ENCODE results near the gene CCL21. TPM values are rescaled to one million over a fixed set of nuclear protein-coding genes. Genes with fewer than 3 reads are reported as not detected.

CCL21 gene
- total and polyA plus RNA-seq, 2 donors (not counting 1 experiment from before 2014, with no cell fraction given) = not detected

DNA sequence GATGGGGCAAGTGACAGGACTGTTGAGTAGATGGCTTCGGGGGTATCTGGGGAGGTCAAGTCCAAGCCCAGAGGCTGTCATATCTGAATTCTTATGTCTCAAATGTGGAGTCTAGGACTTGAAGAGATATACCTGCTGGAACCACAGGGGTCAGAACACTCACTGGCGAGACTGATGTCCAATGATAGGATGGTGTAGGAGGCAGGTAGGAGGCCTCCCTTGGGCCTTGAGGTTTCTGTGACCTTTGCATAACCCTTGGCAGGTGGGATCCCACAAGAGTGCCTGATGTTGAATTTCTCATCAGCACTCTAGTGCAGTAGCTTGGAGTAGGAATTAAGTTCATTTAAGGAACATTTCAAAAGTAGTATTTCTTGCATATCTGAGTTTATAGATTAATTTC lies 2.8 kb downstream of the CCL21 start:
- Histone ChIP-seq H3K9ac (ENCODE audit: insufficient read depth, low read length) (no peak overlapping the region), H3K27me3 (ENCODE audit: control insufficient read depth, insufficient read depth, low read length) (no peaks in the 10 kb centered on the region), H3K4me2 (ENCODE audit: extremely low read depth, insufficient read depth, low read length) (no peak overlapping the region), H3K9me3 (ENCODE audit: control insufficient read depth, insufficient read depth, low read depth, low read length) (no peaks in the 10 kb centered on the region), H4K20me1 (ENCODE audit: control insufficient read depth, extremely low read depth, insufficient read depth, low read length) (no peaks in the 10 kb centered on the region), H3K36me3 (ENCODE audit: control insufficient read depth, insufficient read depth, low read length) (no peaks in the 10 kb centered on the region), H3K4me3 (replicated peaks in 1 of 4; ENCODE audit: control extremely low read depth in 1 of 4, insufficient read depth in 1 of 4, low read depth in 3 of 4, low read length in 4 of 4) (no peak overlapping the region), H3K27ac (ENCODE audit: insufficient read depth, low read length) (no peak overlapping the region), H2AFZ (ENCODE audit: low read length) (no peak overlapping the region), H3K79me2 (ENCODE audit: control insufficient read depth, insufficient read depth, low read length) (no peaks in the 10 kb centered on the region), H3K4me1 (ENCODE audit: control insufficient read depth, extremely low read depth, insufficient read depth, low read length) (no peaks in the 10 kb centered on the region)
- no peak for DNase-seq (ENCODE audit: low read depth in 2 of 2)
- TF ChIP-seq CTCF (conservative IDR thresholded peaks at IDR 0.05 in 1 of 2, IDR thresholded peaks at IDR 0.05 in 1 of 2; ENCODE audit: low read depth in 1 of 2, low read length in 2 of 2) = no peak
- no peak for TF ChIP-seq EZH2 (IDR thresholded peaks at IDR 0.05; ENCODE audit: low read length, missing control alignments)

DNA sequence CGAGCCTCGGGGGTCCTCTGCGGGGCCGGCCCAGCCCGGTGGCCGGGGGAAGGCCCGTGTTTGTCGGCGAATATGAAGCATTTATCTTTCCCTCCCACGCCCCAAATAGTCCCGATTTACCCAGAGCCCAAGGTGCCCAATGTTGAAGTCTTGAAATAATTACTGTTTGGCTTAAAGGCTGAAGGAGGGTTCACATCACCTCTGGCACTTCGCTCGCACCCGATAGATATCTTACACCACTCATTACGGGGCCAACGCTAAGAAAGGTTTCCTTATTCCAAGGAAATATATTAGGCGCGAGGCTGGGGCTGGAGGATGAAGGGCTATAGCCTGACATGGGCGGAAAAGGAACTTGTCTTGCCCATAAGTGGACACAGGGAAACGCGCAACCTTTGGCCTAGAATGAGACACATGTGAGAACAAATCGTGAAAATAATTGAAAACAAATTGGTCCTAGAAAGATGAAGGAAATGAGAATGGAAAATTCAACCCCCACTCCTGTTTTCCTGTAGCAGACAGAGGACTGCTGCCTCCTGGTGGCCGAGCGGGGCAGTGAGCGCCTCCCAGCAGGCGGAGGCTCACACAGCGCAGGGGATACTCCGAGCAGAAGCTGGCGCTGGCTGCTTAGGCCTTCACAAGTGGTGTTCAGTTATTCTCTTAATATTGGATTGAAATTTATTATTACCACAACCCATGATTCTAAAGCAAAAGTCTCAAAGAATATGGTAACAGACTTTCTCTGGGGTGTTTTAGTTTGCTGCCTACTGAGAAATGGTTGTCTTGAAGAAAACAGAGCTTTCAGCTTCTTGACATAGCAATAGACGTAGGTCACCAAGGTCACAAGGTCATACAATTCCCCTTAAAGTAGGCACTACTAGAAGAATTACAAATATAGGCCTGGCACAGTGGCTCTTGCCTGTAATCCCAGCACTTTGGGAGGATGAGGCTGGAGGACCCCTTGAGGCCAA lies 7.9 kb downstream of the CCL21 start:
- Histone ChIP-seq H3K4me1 (ENCODE audit: control insufficient read depth, extremely low read depth, insufficient read depth, low read length) (no peaks in the 10 kb centered on the region), H3K27ac (ENCODE audit: insufficient read depth, low read length) (no peak overlapping the region), H3K36me3 (ENCODE audit: control insufficient read depth, insufficient read depth, low read length) (no peaks in the 10 kb centered on the region), H4K20me1 (ENCODE audit: control insufficient read depth, extremely low read depth, insufficient read depth, low read length) (no peaks in the 10 kb centered on the region), H2AFZ (ENCODE audit: low read length) (peak overlapping the region; percentile 39), H3K4me3 (replicated peaks in 1 of 4; ENCODE audit: control extremely low read depth in 1 of 4, insufficient read depth in 1 of 4, low read depth in 3 of 4, low read length in 4 of 4) (peak overlapping the region; percentile 51 to 74 (median 66)), H3K4me2 (ENCODE audit: extremely low read depth, insufficient read depth, low read length) (peak overlapping the region; percentile 80), H3K79me2 (ENCODE audit: control insufficient read depth, insufficient read depth, low read length) (no peaks in the 10 kb centered on the region), H3K9ac (ENCODE audit: insufficient read depth, low read length) (peak overlapping the region; percentile 26), H3K9me3 (ENCODE audit: control insufficient read depth, insufficient read depth, low read depth, low read length) (no peaks in the 10 kb centered on the region), H3K27me3 (ENCODE audit: control insufficient read depth, insufficient read depth, low read length) (peaks cover 3% of the 10 kb centered on the region)
- peak; percentile 63 to 85 for DNase-seq (ENCODE audit: low read depth in 2 of 2)
- TF ChIP-seq EZH2 (IDR thresholded peaks at IDR 0.05; ENCODE audit: low read length, missing control alignments) = no peak
- peak; percentile 99 to 100 for TF ChIP-seq CTCF (conservative IDR thresholded peaks at IDR 0.05 in 1 of 2, IDR thresholded peaks at IDR 0.05 in 1 of 2; ENCODE audit: low read depth in 1 of 2, low read length in 2 of 2)

DNA sequence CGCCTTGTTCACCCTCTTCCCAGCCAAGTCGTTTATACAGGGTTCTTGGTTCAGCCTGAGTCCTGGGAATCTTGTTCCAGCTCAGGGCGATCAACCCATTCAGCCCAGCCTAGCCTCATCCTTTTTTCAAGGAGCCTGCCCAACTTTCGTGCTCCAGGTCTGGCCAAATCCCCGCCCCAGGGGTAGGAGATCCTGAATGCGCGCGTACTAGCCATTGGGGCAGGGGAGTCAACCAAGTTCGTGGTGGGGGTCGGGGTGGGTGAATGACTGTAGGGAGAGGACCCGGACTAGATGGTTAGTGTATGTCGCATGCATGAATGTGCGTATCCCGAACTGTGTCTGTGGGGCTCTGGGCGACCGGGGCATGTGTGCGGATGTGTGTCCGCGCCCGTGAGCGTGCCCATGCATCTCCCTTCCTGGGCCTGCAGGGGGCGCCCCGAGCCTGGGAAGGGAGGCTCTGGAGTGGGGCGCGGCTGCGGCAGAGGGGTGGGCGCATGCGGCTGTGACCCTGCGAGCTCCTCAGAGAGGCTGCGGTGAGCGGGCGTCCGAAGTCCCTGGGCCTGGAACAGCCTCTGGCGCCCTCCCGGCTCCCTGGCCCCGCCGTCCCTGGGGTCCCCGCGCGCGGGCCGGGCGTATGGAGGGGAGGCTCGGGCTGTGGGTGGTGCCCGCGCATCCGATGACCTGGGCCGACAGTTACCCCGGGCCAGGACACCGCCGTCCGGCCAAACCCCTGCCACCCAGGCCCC lies 8.7 kb downstream of the CCL21 start:
- Histone ChIP-seq H3K27me3 (ENCODE audit: control insufficient read depth, insufficient read depth, low read length) (peaks cover 3% of the 10 kb centered on the region), H3K27ac (ENCODE audit: insufficient read depth, low read length) (no peak overlapping the region), H3K4me3 (replicated peaks in 1 of 4; ENCODE audit: control extremely low read depth in 1 of 4, insufficient read depth in 1 of 4, low read depth in 3 of 4, low read length in 4 of 4) (peak overlapping the region; percentile 51 to 74 (median 66)), H3K79me2 (ENCODE audit: control insufficient read depth, insufficient read depth, low read length) (no peaks in the 10 kb centered on the region), H3K9ac (ENCODE audit: insufficient read depth, low read length) (peak overlapping the region; percentile 26), H3K36me3 (ENCODE audit: control insufficient read depth, insufficient read depth, low read length) (no peaks in the 10 kb centered on the region), H3K4me1 (ENCODE audit: control insufficient read depth, extremely low read depth, insufficient read depth, low read length) (no peaks in the 10 kb centered on the region), H3K4me2 (ENCODE audit: extremely low read depth, insufficient read depth, low read length) (peak overlapping the region; percentile 80), H3K9me3 (ENCODE audit: control insufficient read depth, insufficient read depth, low read depth, low read length) (no peaks in the 10 kb centered on the region), H4K20me1 (ENCODE audit: control insufficient read depth, extremely low read depth, insufficient read depth, low read length) (no peaks in the 10 kb centered on the region), H2AFZ (ENCODE audit: low read length) (peak overlapping the region; percentile 39)
- DNase-seq (ENCODE audit: low read depth in 2 of 2) = peak; percentile 38 to 48
- TF ChIP-seq EZH2 (IDR thresholded peaks at IDR 0.05; ENCODE audit: low read length, missing control alignments) (no peak), CTCF (conservative IDR thresholded peaks at IDR 0.05 in 1 of 2, IDR thresholded peaks at IDR 0.05 in 1 of 2; ENCODE audit: low read depth in 1 of 2, low read length in 2 of 2) (peak; percentile 71 to 81)
